CD4-positive, CD25-positive, alpha-beta regulatory T cell (primary cell): ENCODE measurements around the gene ALDOC. TPM values are rescaled to one million over a fixed set of nuclear protein-coding genes. Genes with fewer than 3 reads are reported as not detected.

Source experiments
- ATAC-seq, 2 donors: fragments of 150-1000 bp; cut with Tn5 transposase; one replicate each; pipeline ENCODE4 v1.10.0; 2021; ENCODE audit warnings: low read depth in 2 of 2, moderate number of reproducible peaks in 2 of 2, moderate library complexity in 1 of 2
- DNase-seq, 3 donors: peaks; one replicate each; pipeline versions ENCODE4 v3.0.0 to v3.0.0-alpha.2; 2012 to 2022; ENCODE audit warnings: mixed read lengths in 1 of 3
- H3K27ac ChIP-seq: one replicate; pipeline ENCODE4 v1.7.0; 2013; ENCODE audit warnings: mild to moderate bottlenecking, low read length; ENCODE audit not compliant: insufficient read depth, poor library complexity, severe bottlenecking
- H3K27me3 ChIP-seq: one replicate; pipeline ENCODE4 v1.7.0; 2013; ENCODE audit warnings: low read length; ENCODE audit not compliant: control insufficient read depth, insufficient read depth
- H3K36me3 ChIP-seq: one replicate; pipeline ENCODE4 v1.7.0; 2013; ENCODE audit warnings: mild to moderate bottlenecking, low read length, moderate library complexity; ENCODE audit not compliant: control insufficient read depth, insufficient read depth
- H3K4me1 ChIP-seq: 2 replicates; pipeline ENCODE4 v1.7.0; 2013; ENCODE audit warnings: mild to moderate bottlenecking, low read length; ENCODE audit not compliant: insufficient read depth, control insufficient read depth, poor library complexity, severe bottlenecking
- H3K4me3 ChIP-seq: one replicate; pipeline ENCODE4 v1.7.0; 2013; ENCODE audit warnings: low read depth, mild to moderate bottlenecking, low read length, moderate library complexity
- H3K9me3 ChIP-seq, 2 experiments: 1 replicate in 1 of 2; 2 replicates in 1 of 2; pipeline ENCODE4 v1.7.0; 2013; ENCODE audit warnings: low read length in 2 of 2, mild to moderate bottlenecking in 1 of 2, moderate library complexity in 1 of 2; ENCODE audit not compliant: control insufficient read depth in 2 of 2
- H3K27ac Mint-ChIP-seq, 3 donors: one replicate each; pipeline ENCODE4 v1.8.0; 2020 to 2022; ENCODE audit warnings: mild to moderate bottlenecking in 3 of 3, mixed read lengths in 3 of 3, moderate library complexity in 2 of 3
- H3K27me3 Mint-ChIP-seq: one replicate; pipeline ENCODE4 v1.8.0; 2022; ENCODE audit warnings: mild to moderate bottlenecking, mixed read lengths
- H3K36me3 Mint-ChIP-seq: one replicate; pipeline ENCODE4 v1.8.0; 2020; ENCODE audit warnings: mixed read lengths
- H3K4me1 Mint-ChIP-seq, 4 donors: one replicate each; pipeline ENCODE4 v1.8.0; 2020 to 2022; ENCODE audit warnings: mixed read lengths in 4 of 4, mild to moderate bottlenecking in 1 of 4
- H3K4me3 Mint-ChIP-seq, 4 donors: one replicate each; pipeline ENCODE4 v1.8.0; 2020 to 2022; ENCODE audit warnings: mild to moderate bottlenecking in 4 of 4, mixed read lengths in 4 of 4, moderate library complexity in 3 of 4
- H3K9me3 Mint-ChIP-seq, 7 donors: one replicate each; pipeline ENCODE4 v1.8.0; 2020 to 2022; ENCODE audit warnings: mixed read lengths in 7 of 7, mild to moderate bottlenecking in 3 of 7, moderate library complexity in 2 of 7
- polyA plus RNA-seq, 4 donors: library from polyadenylated mRNA; unstranded; fragments of 300-500 nt; fragmentation: Illumina TruSeq; gene quantifications; one replicate each; pipeline ENCODE4 v1.2.3, GENCODE V29; 2021
- total RNA-seq: library from RNA; stranded (reverse); gene quantifications from one replicate; pipeline ENCODE4 v1.2.3, GENCODE V29; 2022

The ALDOC gene
- total and polyA plus RNA-seq, 5 donors from 2014 or later: 33.0 to 109 (median 86.4) TPM

- Mint-ChIP-seq H3K36me3 (peaks cover 20% of the 10 kb centered on the region), H3K27me3 (no peaks in the 10 kb centered on the region), H3K27ac (peak overlapping the region; percentile 71 to 97 (median 96)), H3K9me3 (no peaks in the 10 kb centered on the region), H3K4me1 (peaks cover 7 to 56% (median 40%) of the 10 kb centered on the region in 4 donors), H3K4me3 (peak overlapping the region; percentile 86 to 95 (median 92))
- Histone ChIP-seq H3K36me3 (peaks cover 40% of the 10 kb centered on the region), H3K9me3 (no peaks in the 10 kb centered on the region), H3K27me3 (no peaks in the 10 kb centered on the region), H3K4me3 (peak overlapping the region; percentile 70), H3K4me1 (peaks cover 59% of the 10 kb centered on the region), H3K27ac (peak overlapping the region; percentile 92)
- DNase-seq (no peak), ATAC-seq (no peak)
These were observed 25.8 kb downstream of the ALDOC start for GRCh38 chr17:28550858-28551257.

GRCh38 chr17:28549236-28550132 is 27.2 kb downstream of the ALDOC start:
- no peaks in the 10 kb centered on the region for H3K27me3 Mint-ChIP-seq
- peaks cover 27% of the 10 kb centered on the region for H3K36me3 ChIP-seq
- H3K4me3 ChIP-seq: no peak overlapping the region
- peak overlapping the region; percentile 57 to 86 (median 78) for H3K4me3 Mint-ChIP-seq
- H3K27ac Mint-ChIP-seq: peak overlapping the region; percentile 96 to 97 (median 97)
- peak overlapping the region; percentile 92 for H3K27ac ChIP-seq
- H3K27me3 ChIP-seq: no peaks in the 10 kb centered on the region
- H3K9me3 ChIP-seq: no peaks in the 10 kb centered on the region
- H3K36me3 Mint-ChIP-seq: peaks cover 17% of the 10 kb centered on the region
- H3K4me1 Mint-ChIP-seq: peaks cover 7 to 59% (median 43%) of the 10 kb centered on the region in 4 donors
- H3K9me3 Mint-ChIP-seq: no peaks in the 10 kb centered on the region
- peak; percentile 67 to 73 for ATAC-seq
- H3K4me1 ChIP-seq: peaks cover 59% of the 10 kb centered on the region
- peak; percentile 49 to 87 (median 68) for DNase-seq

DNA sequence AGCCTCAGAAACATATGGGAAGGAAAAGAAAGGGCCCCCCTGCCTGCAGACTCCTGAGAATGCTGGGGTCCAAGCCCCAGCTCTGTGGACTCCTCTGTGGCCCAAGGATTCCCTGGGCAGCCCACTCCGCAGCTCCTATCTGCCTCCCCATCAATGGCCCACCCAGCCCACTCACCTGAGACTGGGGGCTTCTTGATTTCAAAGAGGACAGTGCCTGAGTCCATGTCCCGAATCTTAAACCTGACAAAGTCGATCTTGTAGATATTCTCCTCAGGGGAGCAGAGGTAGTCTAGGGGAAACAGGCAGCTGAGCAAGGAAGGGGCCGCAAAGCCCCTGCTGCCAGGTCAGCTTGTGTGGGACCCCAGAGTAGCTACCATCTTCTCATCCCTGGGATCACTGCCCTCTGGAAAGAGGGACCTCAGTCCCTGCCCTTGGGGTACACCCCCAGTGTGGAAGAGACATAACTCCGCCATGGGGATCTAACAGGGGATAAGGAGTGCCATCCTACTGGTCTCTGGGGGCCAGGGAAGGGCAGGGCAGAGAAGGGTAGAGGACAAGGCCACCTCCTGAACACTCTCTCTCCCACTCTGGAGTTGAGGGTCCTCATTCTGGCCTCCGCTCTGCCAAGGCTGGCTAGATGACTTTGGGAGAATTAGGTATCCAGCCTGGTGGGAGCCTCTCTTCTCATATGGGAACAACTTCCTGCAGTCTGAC is 28.1 kb downstream of the ALDOC start:
- Histone ChIP-seq H3K27me3 (no peaks in the 10 kb centered on the region), H3K4me1 (peaks cover 59% of the 10 kb centered on the region), H3K4me3 (no peak overlapping the region), H3K9me3 (no peaks in the 10 kb centered on the region), H3K27ac (peak overlapping the region; percentile 92), H3K36me3 (peaks cover 18% of the 10 kb centered on the region)
- Mint-ChIP-seq H3K27me3 (no peaks in the 10 kb centered on the region), H3K4me1 (peaks cover 7 to 57% (median 43%) of the 10 kb centered on the region in 4 donors), H3K27ac (peak overlapping the region; percentile 96 to 97 (median 97)), H3K9me3 (no peaks in the 10 kb centered on the region), H3K4me3 (peak overlapping the region; percentile 43 to 86 (median 52)), H3K36me3 (peaks cover 8% of the 10 kb centered on the region)
- no peak for ATAC-seq
- no peak for DNase-seq

DNA sequence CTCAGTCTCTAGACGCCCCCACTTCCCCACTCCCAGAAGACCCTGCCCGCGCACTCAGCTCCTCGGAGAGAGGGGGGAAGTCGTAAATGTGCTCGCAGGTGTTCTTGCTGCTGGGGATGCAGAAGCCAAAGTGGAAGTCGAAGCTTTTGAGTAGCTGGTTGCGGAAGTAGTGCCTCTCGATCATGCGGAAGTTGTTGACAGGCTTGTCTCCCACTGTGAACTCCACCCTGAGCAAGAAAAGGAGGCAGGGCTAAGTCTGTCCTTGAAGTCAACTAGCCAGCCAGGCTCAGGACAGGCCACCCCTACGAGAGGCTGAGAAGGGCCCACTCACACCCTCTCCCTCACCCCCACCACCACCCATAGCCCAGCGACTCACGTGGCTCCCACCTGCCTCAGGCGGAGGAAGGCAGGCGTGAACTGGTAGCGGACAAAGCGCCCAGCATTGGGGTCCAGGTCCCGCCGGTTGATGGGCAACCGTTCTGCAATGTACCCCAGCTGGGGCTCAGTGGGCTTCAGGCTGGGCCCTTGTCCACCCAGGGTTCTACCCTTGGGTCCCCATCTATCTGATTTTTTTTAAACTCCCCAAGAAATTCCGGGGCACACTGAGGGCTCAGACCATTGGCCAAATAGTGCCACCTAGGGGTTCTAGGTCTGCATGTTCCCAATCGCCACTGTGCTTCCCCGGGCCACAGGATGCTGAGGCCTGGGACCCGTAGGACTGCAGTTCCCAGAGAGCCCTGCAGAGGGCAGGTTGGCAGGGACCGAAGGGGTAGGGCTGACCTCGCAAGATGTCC is 28.9 kb downstream of the ALDOC start:
- Histone ChIP-seq H3K4me1 (peaks cover 56% of the 10 kb centered on the region), H3K36me3 (peaks cover 11% of the 10 kb centered on the region), H3K9me3 (no peaks in the 10 kb centered on the region), H3K27me3 (no peaks in the 10 kb centered on the region), H3K4me3 (no peak overlapping the region), H3K27ac (peak overlapping the region; percentile 92)
- Mint-ChIP-seq H3K4me3 (peak overlapping the region in 3 of 4 donors; percentile 35 to 69 (median 64)), H3K27me3 (no peaks in the 10 kb centered on the region), H3K36me3 (peaks cover 4% of the 10 kb centered on the region), H3K4me1 (peaks cover 7 to 55% (median 42%) of the 10 kb centered on the region in 4 donors), H3K9me3 (no peaks in the 10 kb centered on the region), H3K27ac (peak overlapping the region; percentile 78 to 97 (median 96))
- ATAC-seq: peak; percentile 7 to 8
- peak; percentile 28 to 72 (median 33) for DNase-seq

DNA sequence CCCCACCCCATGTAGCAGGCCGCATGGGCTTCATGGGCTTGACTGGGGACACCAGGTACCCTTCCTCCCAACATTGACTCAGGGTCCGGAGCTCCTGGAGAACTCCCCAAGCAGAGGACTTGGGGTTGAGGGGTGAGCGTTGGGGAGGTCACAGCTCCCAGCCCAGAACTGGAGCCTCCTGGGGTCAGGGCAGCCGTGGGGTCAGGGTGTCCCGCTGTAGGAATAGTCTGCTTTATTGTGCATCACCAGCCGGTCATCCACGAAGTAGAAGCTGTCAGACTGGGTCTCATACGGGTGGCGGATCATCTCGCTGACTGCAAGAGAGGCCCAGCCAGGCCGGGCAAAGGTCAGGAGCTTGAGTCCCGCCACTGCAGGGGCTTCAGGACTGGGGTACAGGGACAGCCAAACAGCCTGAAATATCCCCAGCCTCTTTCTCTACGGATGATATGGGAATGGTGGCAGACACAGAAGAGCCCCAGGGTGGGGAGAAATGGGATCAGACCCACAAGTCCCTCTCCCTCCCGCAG is 29.5 kb downstream of the ALDOC start:
- Mint-ChIP-seq H3K9me3 (no peaks in the 10 kb centered on the region), H3K4me3 (peak overlapping the region in 3 of 4 donors; percentile 34 to 69 (median 64)), H3K4me1 (peaks cover 7 to 52% (median 39%) of the 10 kb centered on the region in 4 donors), H3K27me3 (no peaks in the 10 kb centered on the region), H3K36me3 (peaks cover 4% of the 10 kb centered on the region), H3K27ac (peak overlapping the region; percentile 55 to 97 (median 78))
- Histone ChIP-seq H3K4me3 (no peak overlapping the region), H3K27ac (no peak overlapping the region), H3K9me3 (no peaks in the 10 kb centered on the region), H3K36me3 (peaks cover 10% of the 10 kb centered on the region), H3K4me1 (peaks cover 50% of the 10 kb centered on the region), H3K27me3 (no peaks in the 10 kb centered on the region)
- DNase-seq (no peak), ATAC-seq (no peak)

DNA sequence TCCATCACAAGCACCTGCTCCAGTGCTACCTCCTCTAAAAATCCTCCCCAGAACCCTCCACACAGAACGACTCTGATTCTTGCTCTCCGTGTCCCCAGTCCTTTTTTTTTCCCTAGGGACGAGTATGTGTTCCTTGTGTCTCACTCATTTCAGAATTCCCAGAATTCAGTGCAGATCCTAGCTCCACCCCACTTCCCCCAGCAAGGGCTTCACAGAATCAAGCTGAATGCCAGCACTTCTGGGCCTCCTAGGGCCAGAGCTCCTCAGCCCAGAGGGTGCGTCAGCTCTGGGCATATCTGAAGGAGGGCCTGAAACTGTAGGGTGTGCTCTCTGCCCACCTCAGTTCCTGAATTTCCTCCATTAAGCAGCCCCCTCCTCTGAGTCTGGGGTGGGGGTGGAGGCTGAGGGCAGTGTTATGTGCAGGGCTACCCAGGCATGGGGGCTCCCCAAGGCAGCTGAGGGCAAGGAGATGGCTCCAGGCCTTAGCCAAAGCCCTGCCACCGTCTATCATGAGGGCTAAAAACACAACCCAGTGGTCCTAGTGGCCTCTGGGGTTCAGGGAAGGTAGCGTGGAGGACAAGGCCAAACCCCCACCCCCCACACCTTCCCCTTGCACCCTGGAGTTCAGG is 30.8 kb downstream of the ALDOC start:
- Mint-ChIP-seq H3K9me3 (no peaks in the 10 kb centered on the region), H3K27ac (peak overlapping the region in 2 of 3 donors; percentile 32 to 35), H3K36me3 (peaks cover 4% of the 10 kb centered on the region), H3K4me3 (no peak overlapping the region), H3K4me1 (peaks cover 7 to 41% (median 29%) of the 10 kb centered on the region in 4 donors), H3K27me3 (no peaks in the 10 kb centered on the region)
- no peak for DNase-seq
- ATAC-seq: no peak
- Histone ChIP-seq H3K9me3 (no peaks in the 10 kb centered on the region), H3K36me3 (peaks cover 10% of the 10 kb centered on the region), H3K27ac (no peak overlapping the region), H3K4me1 (peaks cover 38% of the 10 kb centered on the region), H3K27me3 (no peaks in the 10 kb centered on the region), H3K4me3 (no peak overlapping the region)
